GM19025 (cell line): ENCODE data around the gene CST7.

ENCODE experiments used
- ATAC-seq: cut with Tn5 transposase; IDR thresholded peaks from one replicate; pipeline ENCODE4 v1.9.1; 2021; ENCODE audit warnings: mild to moderate bottlenecking, low read depth, moderate library complexity; ENCODE audit not compliant: unreplicated experiment

The CST7 gene

GRCh38 chr20:24981790-24982189, 32.7 kb downstream of the CST7 start:
- no peak for ATAC-seq

GRCh38 chr20:24983896-24984295, 34.8 kb downstream of the CST7 start:
- ATAC-seq: no peak

- no peak for ATAC-seq
Measured at GRCh38 chr20:24984961-24985640, 36.0 kb downstream of the CST7 start.

- ATAC-seq: no peak
Measured at GRCh38 chr20:24985802-24986201, 36.7 kb downstream of the CST7 start.

GRCh38 chr20:24986436-24987015, 37.5 kb downstream of the CST7 start:
- no peak for ATAC-seq

GRCh38 chr20:24987244-24987643, 38.2 kb downstream of the CST7 start:
- ATAC-seq: no peak

- no peak for ATAC-seq
Measured at GRCh38 chr20:24987873-24988835, 39.1 kb downstream of the CST7 start.

GRCh38 chr20:24989162-24989561, 40.1 kb downstream of the CST7 start:
- ATAC-seq: no peak

- no peak for ATAC-seq
Measured at GRCh38 chr20:24990810-24991252, 41.8 kb downstream of the CST7 start.

- ATAC-seq: peak; percentile 9
Measured at GRCh38 chr20:24991897-24992486, 42.9 kb downstream of the CST7 start.

- peak; percentile 98 for ATAC-seq
Measured at GRCh38 chr20:24992487-24993205, 43.6 kb downstream of the CST7 start, which contains the start of gene APMAP. Gene APMAP (minus strand): TSS chr20:24992751. CDS start chr20:24992688, 63 bp downstream.

- no peak for ATAC-seq
Measured at GRCh38 chr20:24993337-24994185, 44.5 kb downstream of the CST7 start.

- no peak for ATAC-seq
Measured at GRCh38 chr20:24994186-24994465, 45.1 kb downstream of the CST7 start.

GRCh38 chr20:24994470-24995368, 45.6 kb downstream of the CST7 start:
- ATAC-seq: no peak

- no peak for ATAC-seq
Measured at GRCh38 chr20:24995741-24996448, 46.8 kb downstream of the CST7 start.

GRCh38 chr20:24996449-24997377, 47.6 kb downstream of the CST7 start:
- ATAC-seq: no peak

GRCh38 chr20:24998121-24998520, 49.1 kb downstream of the CST7 start:
- ATAC-seq: no peak
